Cardiac muscle cell (in vitro differentiated cells and primary cell): Measurements from ENCODE around the gene ARHGEF28. TPM values are rescaled to one million over a fixed set of nuclear protein-coding genes. Genes with fewer than 3 reads are reported as not detected.

Experiments used
- DNase-seq, 2 donors: peaks; one replicate each; pipeline versions ENCODE4 v3.0.0 to v3.0.0-alpha.2; 2010 to 2017; ENCODE audit warnings: low read depth in 1 of 2, low spot score in 1 of 2
- H3K27ac ChIP-seq: fragments of 200-600 bp; sonication (generic); 2 replicates; pipeline ENCODE4 v1.5.1; 2016
- H3K27me3 ChIP-seq: fragments of 200-600 bp; sonication (generic); 2 replicates; pipeline ENCODE4 v1.6.0; 2016; ENCODE audit warnings: control low read depth
- H3K36me3 ChIP-seq: fragments of 200-600 bp; sonication (generic); 2 replicates; pipeline ENCODE4 v1.5.1; 2016; ENCODE audit warnings: control low read depth
- H3K4me1 ChIP-seq: fragments of 200-600 bp; sonication (generic); 2 replicates; pipeline ENCODE4 v1.8.1; 2017; ENCODE audit warnings: low read depth, mild to moderate bottlenecking, mixed run types
- H3K4me3 ChIP-seq: fragments of 200-600 bp; sonication (generic); 2 replicates; pipeline ENCODE4 v1.5.1; 2016; ENCODE audit warnings: mild to moderate bottlenecking
- H3K9me3 ChIP-seq: fragments of 200-600 bp; sonication (generic); 2 replicates; pipeline ENCODE4 v1.5.1; 2017; ENCODE audit warnings: low read depth, mild to moderate bottlenecking, control low read depth
- polyA plus RNA-seq: library from polyadenylated mRNA; unstranded; fragments of >200 nt; fragmentation: Nextera tagmentation; extraction: Ambion mirVana; gene quantifications from 2 replicates; pipeline ENCODE4 v1.2.1, GENCODE V29; 2016
- total RNA-seq: library from RNA; depleted of rRNA; stranded (reverse); fragments of >200 nt; gene quantifications from 2 replicates; pipeline ENCODE4 v1.2.3, GENCODE V29; 2016
- TF ChIP-seq, protein P1 (sequence below): IDR thresholded peaks from 2 replicates; pipeline ENCODE4 v1.5.1; 2012; ENCODE audit warnings: low read depth, mild to moderate bottlenecking, low read length

ARHGEF28 gene
- total and polyA plus RNA-seq, 2 experiments from 2014 or later, result 0.30 TPM; not detected in 1

GRCh38 chr5:73908395-73908794 is 282.4 kb downstream of the ARHGEF28 start:
- H3K4me1 ChIP-seq, result no peaks in the 10 kb centered on the region
- H3K27me3 ChIP-seq, result no peaks in the 10 kb centered on the region
- H3K27ac ChIP-seq, result no peak overlapping the region
- H3K9me3 ChIP-seq, result no peaks in the 10 kb centered on the region
- no peak overlapping the region for H3K4me3 ChIP-seq
- peak in 1 of 2 donors; percentile 46 for DNase-seq
- H3K36me3 ChIP-seq, result no peaks in the 10 kb centered on the region
- TF ChIP-seq, protein P1, sequence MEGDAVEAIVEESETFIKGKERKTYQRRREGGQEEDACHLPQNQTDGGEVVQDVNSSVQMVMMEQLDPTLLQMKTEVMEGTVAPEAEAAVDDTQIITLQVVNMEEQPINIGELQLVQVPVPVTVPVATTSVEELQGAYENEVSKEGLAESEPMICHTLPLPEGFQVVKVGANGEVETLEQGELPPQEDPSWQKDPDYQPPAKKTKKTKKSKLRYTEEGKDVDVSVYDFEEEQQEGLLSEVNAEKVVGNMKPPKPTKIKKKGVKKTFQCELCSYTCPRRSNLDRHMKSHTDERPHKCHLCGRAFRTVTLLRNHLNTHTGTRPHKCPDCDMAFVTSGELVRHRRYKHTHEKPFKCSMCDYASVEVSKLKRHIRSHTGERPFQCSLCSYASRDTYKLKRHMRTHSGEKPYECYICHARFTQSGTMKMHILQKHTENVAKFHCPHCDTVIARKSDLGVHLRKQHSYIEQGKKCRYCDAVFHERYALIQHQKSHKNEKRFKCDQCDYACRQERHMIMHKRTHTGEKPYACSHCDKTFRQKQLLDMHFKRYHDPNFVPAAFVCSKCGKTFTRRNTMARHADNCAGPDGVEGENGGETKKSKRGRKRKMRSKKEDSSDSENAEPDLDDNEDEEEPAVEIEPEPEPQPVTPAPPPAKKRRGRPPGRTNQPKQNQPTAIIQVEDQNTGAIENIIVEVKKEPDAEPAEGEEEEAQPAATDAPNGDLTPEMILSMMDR, result no peak

DNA sequence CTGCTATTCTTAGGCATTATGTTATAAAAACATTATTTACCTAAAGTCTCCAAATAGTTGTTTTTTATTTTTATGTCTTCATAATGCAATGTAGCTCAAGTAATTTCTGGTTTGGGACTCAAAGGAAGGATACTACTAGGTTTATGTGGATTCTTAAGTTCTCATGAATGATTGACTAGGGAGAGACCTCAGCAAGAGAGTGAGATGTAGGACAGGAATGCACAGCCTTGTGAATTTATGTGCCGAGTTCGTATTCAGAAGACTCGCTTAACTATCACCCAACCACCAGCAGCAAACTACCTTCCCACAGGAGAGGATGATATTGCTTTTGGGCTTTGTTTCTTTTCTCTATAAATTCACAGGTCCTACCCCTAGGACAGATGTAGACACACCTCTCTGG is 282.9 kb downstream of the ARHGEF28 start:
- TF ChIP-seq, protein P1, result no peak
- no peaks in the 10 kb centered on the region for H3K9me3 ChIP-seq
- H3K27ac ChIP-seq, result no peak overlapping the region

DNA sequence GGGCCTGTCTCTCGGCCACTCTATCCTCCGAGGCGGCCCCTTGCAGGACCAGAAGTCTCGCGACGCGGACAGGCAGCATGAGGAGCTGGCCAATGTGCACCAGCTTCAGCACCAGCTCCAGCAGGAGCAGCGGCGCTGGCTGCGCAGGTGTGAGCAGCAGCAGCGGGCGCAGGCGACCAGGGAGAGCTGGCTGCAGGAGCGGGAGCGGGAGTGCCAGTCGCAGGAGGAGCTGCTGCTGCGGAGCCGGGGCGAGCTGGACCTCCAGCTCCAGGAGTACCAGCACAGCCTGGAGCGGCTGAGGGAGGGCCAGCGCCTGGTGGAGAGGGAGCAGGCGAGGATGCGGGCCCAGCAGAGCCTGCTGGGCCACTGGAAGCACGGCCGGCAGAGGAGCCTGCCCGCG is 283.5 kb downstream of the ARHGEF28 start:
- H3K36me3 ChIP-seq, result no peaks in the 10 kb centered on the region
- no peak overlapping the region for H3K4me3 ChIP-seq
- H3K4me1 ChIP-seq, result no peaks in the 10 kb centered on the region
- H3K9me3 ChIP-seq, result no peaks in the 10 kb centered on the region
- no peak overlapping the region for H3K27ac ChIP-seq
- H3K27me3 ChIP-seq, result no peaks in the 10 kb centered on the region
- DNase-seq, result no peak
- TF ChIP-seq, protein P1, result no peak

More for the DNA sequence above, 282.9 kb downstream of the ARHGEF28 start:
- DNase-seq, result no peak
- Histone ChIP-seq H3K36me3 (no peaks in the 10 kb centered on the region), H3K27me3 (no peaks in the 10 kb centered on the region), H3K4me1 (no peaks in the 10 kb centered on the region), H3K4me3 (no peak overlapping the region)

DNA sequence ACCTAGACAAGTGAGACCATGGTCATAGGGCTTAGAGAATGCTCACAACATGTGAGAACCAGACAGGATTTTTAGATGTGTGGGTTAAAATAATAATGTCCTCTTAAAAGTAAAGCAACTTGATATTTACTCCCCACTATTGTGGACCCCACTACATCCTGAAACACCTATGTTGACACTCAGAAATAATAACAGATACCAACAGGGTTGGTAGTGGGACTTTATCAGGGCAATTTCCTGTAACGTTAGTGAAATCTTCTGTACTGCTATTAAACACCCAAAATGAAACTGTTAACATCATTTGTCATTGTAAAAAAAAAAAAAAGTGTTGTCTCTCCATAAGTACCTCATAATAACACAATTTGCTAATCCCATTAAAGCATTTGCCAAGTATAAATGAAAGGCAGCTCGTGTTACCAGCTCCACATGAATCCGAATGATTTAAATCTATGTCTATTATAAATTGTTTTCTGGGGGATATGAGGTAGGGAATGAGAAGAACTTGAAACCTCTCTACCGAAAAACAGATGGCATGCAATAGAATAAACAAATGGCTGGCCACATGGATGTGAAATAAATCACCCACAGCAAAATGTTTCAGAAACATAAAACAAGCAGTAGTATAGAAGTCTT is 285.9 kb downstream of the ARHGEF28 start:
- Histone ChIP-seq H3K4me1 (no peaks in the 10 kb centered on the region), H3K4me3 (no peak overlapping the region), H3K27me3 (no peaks in the 10 kb centered on the region), H3K27ac (no peak overlapping the region), H3K9me3 (no peaks in the 10 kb centered on the region), H3K36me3 (no peaks in the 10 kb centered on the region)
- no peak for DNase-seq
- TF ChIP-seq, protein P1, result no peak

GRCh38 chr5:73912821-73913271 is 286.9 kb downstream of the ARHGEF28 start:
- Histone ChIP-seq H3K4me3 (no peak overlapping the region), H3K9me3 (no peaks in the 10 kb centered on the region), H3K36me3 (no peaks in the 10 kb centered on the region), H3K4me1 (no peaks in the 10 kb centered on the region), H3K27ac (no peak overlapping the region), H3K27me3 (no peaks in the 10 kb centered on the region)
- TF ChIP-seq, protein P1, result no peak
- DNase-seq, result no peak

DNA sequence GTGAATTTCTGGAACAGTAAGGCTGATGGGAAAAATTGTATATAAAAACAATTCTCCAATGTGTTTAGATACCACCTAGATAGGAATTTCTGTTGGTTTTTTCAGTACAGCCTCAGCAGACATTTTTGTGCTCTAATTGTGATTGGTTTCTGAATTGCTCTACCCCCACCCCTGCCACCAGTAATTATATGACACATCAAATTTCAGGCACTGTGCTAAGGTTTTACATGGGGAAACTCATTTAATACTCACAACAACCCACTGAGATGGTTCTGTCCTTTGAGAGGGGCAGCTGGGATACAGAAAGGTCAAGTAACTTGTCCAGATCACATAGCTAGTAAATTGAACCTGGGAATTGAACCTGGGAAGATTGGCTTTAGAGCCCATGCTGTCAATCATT is 288.0 kb downstream of the ARHGEF28 start:
- Histone ChIP-seq H3K27me3 (no peaks in the 10 kb centered on the region), H3K4me3 (no peak overlapping the region), H3K36me3 (no peaks in the 10 kb centered on the region), H3K9me3 (no peaks in the 10 kb centered on the region), H3K27ac (no peak overlapping the region), H3K4me1 (no peaks in the 10 kb centered on the region)
- no peak for DNase-seq
- TF ChIP-seq, protein P1, result no peak
